Activated CD8-positive, alpha-beta memory T cell treated with anti-CD3 and anti-CD28 coated beads for 4 hours (primary cell): ENCODE measurements around the gene FAM110C.
A peak's percentile ranks its signal among the peaks of the same experiment; 100 is the strongest.
"Not testable (repeated sequence)": the region's sequence is repeated elsewhere in the genome, so short reads cannot be mapped to it uniquely, and the experiment has no call there.

Source experiments
- DNase-seq, 2 donors: peaks; one replicate each; pipeline ENCODE4 v3.0.0-alpha.2; 2020; ENCODE audit warnings: low read depth in 2 of 2

Gene FAM110C

GRCh38 chr2:44748-45341 lies 1.5 kb downstream of the FAM110C start:
- no peak for DNase-seq

DNA sequence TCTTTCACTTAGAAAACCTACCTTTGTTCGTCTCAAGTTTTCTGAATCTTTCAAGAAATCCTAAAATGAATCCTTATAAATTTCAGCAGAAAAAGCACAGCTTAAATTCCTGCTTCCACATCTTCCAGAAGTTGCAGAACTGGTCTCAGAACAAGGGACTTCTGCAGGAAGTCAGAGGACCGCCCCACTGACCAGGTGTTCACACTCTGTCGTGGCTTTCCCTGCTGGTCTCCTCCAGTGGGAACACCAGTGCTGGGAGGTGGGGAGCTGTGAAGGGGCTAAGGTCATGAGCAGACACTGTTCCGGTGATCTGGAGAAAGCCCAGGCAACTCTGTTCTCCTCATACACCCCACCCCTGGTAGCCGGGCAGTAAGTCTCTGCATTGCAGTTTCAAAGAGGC lies 3.5 kb downstream of the FAM110C start:
- no peak for DNase-seq

DNA sequence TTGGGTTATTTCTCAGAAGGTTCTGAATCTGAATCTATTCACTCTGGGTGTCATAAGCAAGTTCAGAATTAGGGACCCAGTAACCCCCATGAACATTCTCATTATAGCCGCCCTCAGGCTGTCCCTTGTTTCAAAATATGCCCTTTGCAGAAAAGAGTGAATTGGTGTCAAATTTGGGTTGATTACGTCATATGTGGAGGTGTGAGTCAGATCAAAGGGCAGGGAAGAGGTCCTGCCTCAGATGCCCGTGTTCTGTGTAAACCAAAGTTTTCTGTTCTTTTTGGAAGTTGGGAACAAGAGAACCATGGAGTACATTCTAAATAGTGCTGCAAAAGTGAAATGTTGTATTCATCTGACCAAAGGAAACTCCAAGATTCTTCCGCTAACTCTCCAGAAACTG lies 5.8 kb downstream of the FAM110C start:
- no peak for DNase-seq

DNA sequence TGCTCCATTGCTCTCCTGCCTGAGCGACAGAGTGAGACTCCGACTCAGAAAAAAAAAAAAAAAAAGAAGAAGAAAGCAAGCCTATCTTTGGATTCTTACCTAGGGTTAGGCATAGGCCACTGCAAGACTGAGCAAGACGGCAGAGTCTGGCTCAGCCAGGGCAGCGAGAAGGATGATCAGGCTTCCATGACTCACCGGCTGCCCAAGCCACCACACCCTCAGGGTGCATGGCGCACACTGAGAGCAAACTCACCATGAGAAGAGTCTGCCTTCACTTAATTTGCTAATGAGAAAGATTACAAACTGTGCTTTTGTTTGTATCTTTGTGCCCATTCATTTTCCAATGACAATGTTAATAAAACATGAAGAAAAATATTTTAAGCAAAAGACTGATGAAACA lies 8.2 kb downstream of the FAM110C start:
- DNase-seq: no peak

- DNase-seq: no peak
These were observed 10.0 kb downstream of the FAM110C start for GRCh38 chr2:36318-36717.

DNA sequence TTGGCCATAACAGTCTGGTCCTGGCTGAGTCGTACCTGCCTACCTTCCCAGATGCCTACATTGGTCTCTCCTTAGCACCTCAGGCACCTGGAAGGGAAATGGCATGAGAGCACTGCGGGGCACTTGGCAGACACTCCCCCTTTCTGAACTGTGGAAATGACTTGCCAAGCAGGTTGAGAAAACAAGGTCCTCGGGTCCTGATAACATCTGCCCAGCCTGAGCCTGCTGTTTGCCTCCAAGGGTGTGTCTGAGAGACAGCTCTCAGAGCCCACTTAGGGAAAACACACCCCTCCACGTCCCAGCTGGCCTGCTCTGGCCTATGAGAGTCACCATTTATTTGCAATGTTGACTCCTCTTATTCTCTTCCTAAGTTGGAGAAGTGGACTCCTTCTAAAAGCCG lies 10.5 kb downstream of the FAM110C start:
- no peak for DNase-seq

DNA sequence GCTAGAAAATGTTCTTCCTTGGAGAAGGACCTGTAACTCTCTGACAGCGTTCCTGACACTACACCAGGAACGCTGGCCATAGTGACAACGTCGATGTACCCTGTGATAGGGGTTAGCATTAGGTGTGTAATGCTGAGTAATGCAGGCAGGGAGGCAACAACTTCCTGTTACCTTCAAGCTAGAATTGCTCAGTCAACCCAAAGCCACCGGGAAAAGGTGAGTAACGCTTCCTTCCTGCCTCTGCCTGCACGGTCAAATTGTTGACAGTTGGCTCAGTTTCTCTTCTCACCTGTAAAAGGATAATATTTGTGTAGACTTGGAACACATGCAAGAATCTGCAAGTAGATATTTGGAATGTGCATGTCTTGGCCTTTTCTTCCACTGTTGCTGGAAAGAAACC lies 12.7 kb downstream of the FAM110C start:
- DNase-seq: peak in 1 of 2 donors; percentile 51

DNA sequence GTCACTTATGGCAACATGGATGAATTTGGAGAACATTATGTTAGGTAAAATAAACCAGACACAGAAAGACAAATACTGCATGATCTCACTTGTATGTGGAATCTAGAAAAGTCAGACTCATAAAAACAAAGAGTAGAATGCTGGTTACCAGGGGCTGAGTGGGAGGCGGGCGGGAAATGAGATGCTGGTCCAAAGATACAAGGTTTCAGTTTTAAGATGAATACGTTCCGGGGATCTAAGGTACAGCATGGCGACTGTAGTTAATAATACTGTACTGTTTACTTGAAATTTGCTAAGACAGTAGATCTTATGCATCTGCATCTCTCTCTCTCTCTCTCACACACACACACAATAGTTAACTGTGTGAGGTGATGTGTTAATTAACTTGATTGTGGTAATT lies 14.2 kb downstream of the FAM110C start:
- no peak for DNase-seq

DNA sequence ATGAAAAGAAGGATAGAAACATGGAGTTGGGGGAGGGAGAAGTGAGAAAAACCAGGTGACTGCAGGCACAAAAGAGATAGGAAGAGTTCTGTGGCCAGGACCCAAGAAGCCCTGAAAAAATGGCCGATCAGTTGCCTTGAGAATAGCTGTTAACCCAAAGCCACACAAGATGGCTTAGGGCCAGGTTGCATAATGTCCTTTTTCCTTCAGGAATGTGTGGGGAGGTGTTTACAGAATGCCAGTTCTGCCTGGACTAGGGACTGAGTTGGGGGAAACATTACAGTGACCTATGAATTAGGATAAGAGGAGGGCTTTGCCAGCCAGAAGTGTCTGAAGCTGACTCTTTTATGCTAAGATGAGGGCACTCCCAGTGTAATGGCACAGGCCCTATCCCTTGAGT lies 17.1 kb downstream of the FAM110C start:
- no peak for DNase-seq

GRCh38 chr2:28406-28975 lies 17.8 kb downstream of the FAM110C start:
- DNase-seq: no peak

DNA sequence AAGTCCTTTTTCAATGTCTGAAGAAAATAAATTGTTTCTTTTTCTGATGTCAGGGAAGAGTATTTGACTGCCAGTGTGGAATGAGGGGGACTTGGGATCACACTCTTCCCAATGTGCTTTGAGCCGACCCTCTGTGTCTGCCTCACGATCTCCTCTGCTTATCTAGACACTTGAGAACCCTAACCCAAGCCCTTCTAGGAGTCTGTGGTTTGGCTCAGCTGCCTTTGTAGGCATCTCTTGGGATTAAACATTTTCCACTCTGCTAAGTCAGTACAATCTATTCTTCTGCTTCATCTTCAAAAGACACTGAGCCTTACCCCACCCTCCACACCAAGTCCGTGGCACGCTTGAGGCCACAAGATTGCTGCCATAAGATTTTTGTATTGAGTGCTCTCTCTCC lies 19.4 kb downstream of the FAM110C start:
- no peak for DNase-seq

DNA sequence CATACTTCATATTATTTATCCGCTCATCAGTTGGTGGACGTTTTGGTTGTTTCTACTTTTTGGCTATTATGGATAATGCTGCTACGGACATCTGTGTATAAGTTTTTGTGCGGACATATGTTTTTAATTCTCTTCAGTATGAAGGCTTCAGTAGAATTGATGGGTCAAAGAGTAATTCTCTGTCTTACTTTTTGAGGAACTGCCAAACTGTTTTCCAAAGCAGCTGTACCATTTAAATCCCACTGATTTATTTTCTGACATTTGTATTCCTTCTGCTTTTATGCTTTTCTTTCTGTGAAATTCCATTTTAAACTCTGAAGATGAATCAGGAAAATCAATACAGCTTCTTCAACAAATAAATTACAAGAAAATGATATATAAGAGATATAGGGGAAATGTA lies 20.8 kb downstream of the FAM110C start:
- DNase-seq: no peak

DNA sequence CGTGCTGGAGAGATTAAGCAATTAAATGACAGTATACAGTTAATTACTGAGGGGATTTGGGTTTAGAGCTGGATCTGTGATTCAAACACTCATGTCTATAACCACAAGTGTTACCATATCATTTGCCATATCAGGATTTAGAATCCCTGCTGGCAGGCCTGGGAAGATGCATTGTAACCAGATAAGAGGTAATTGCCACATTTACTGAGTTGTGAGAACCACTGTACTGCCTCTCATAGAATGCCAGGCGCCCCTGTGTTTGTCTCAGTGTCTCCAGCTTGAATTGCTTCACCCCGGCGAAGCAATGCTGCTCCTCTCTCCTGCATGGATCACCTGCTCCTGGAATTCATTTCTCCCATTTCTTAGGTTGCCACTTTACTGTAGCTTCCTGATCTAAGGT lies 21.7 kb downstream of the FAM110C start:
- DNase-seq: not testable (repeated sequence)

DNA sequence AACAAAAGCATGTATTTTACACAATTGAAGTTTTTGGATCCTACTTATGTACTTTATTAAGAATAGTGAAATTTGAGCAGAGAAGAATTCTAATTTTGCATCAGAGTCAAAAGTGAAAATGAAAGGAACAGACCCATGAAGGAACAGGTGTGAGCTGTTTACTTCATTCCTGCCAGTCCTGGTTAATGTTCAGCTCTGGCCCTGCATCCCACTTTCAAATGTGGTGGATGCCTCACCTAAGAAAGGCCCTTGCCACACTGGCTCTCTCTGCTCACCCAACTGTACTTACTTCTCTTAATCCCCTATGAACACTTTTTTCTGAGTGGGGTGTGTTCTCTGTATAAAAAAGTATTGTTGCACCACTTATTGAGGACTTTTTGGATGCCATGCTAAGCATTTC lies 22.2 kb downstream of the FAM110C start:
- no peak for DNase-seq

DNA sequence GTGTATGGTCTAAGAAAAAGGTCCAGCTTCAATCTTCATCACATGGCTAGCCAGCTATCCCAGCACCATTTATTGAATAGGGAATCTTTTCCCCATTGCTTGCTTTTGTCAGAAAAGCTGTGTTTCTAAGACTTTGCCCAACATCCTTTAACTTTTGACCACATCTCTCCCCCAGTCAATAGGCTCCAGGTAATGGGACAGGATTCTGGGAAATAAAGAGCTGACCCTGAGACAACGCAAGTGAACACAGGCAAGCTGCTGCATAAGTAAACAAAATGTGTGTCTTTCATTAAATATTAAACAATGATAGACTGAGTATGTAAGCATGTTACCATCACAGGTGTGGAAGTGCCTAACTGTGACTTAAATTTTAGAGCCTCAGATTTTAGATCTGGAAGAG lies 23.0 kb downstream of the FAM110C start:
- DNase-seq: no peak

DNA sequence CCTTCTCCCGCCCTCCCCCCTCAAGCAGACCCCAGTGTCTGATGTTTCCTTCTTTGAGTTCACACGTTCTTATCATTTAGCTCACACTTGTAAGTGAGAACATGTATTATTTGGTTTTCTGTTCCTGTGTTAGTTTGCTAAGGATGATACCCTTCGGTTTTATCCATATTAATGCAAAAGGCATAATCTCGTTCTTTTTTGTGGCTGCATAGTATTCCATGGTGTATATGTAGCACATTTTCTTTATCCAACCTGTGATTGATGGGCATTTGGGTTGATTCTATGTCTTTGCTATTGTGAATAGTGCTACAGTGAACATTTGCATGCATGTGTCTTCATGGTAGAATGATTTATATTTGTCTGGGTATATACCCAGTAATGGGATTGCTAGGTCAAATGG lies 24.1 kb downstream of the FAM110C start:
- DNase-seq: not testable (repeated sequence)

DNA sequence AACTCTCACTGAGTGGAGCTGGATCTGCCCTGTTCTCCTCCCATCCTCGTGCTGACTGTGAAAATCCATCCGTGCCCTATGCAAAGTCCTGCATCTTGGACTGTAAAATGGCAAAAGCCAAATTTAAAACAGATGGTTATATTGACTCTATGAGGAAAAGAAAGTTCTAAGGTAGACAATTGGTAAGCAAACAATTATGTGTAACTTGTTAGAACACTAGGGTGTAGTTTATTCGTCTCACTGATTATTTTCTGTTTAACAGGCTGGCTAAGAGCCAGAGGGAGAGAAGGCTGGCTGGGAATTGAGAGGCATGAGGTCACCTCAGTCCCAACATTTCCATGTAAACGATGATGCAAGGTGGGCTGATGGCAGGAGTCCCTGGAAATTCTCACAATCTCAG lies 26.0 kb downstream of the FAM110C start:
- not testable (repeated sequence) for DNase-seq

- DNase-seq: no peak
These were observed 26.8 kb downstream of the FAM110C start for GRCh38 chr2:19505-19904.

- no peak for DNase-seq
These were observed 27.7 kb downstream of the FAM110C start for GRCh38 chr2:18402-19271.

DNA sequence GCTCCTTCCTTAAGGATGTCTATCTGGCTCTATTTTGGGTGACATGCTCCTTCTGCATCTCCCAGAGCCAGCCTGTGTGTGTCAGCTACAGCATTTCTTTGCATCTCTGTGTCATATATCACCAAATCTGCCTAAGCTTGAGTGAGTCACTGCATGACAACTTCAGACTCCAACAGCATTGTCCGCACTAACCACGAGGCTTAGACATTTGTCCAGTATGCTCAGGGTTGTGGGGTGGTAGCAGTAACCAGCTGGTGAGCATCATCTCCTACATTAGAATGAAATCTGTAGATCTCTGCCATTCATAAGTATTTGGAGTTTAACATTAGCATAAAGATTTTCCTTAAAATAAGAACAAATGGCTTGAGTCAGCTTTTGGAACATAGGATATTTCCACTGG lies 30.4 kb downstream of the FAM110C start:
- not testable (repeated sequence) for DNase-seq

GRCh38 chr2:11248-11941 lies 34.9 kb downstream of the FAM110C start:
- peak in 1 of 2 donors; percentile 36 for DNase-seq

DNA sequence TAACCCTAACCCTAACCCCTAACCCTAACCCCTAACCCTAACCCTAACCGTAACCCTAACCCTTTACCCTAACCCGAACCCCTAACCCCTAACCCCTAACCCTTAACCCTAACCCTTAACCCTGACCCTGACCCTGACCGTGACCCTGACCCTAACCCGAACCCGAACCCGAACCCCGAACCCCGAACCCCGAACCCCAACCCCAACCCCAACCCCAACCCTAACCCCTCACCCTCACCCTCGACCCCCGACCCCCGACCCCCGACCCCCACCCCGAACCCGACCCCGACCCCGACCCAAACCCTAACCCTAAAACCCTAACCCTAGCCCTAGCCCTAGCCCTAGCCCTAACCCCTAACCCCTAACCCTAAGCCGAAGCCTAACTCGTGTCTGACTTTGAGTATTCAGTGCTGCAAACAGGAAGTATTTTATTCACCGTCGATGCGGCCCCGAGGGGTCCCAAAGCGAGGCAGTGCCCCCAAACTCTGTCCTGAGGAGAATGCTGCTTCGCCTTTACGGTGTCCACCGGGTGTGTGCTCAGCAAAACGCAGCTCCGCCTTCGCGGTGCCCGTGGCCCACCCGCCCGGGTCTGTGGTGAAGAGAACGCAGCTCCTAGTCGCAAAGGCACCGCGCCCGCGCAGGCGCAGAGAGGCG lies 36.0 kb downstream of the FAM110C start:
- DNase-seq: no peak
